K562 (cell line): ENCODE results near the gene C9orf50. TPM values are rescaled to one million over a fixed set of nuclear protein-coding genes. Genes with fewer than 3 reads are reported as not detected.

ENCODE experiments used
- ATAC-seq: fragments of 200-7000 bp; cut with Tn5 transposase; 3 replicates; pipeline ENCODE4 v1.9.1; 2020; ENCODE audit warnings: moderate library complexity
- BruUV-seq: library from RNA; stranded (reverse); fragments of 400-500 nt; replicated peaks from 2 replicates; lab custom pipeline; 2021; lab: Mats Ljungman, UMichigan
- CTCF ChIA-PET: fragments of 300-600 bp; formaldehyde crosslinking; extraction: SDS; loops from one replicate; lab custom pipeline; 2021; ENCODE audit warnings: low intra/inter-chr PET ratio; lab: Yijun Ruan, JAX
- POLR2A ChIA-PET: fragments of 300-600, 350-650 bp; sonication (Branson Sonifier 250); formaldehyde crosslinking; extraction: SDS; loops from one replicate; lab custom pipeline; 2021; ENCODE audit warnings: antibody characterized with exemption, inconsistent platforms; lab: Yijun Ruan, JAX
- DNase-seq, 4 experiments: peaks; one replicate each; pipeline versions ENCODE4 v3.0.0 to v3.0.0-alpha.2; 2011 to 2018; ENCODE audit warnings: low spot score in 3 of 4, mixed read lengths in 3 of 4; ENCODE audit errors: extremely low read depth in 1 of 4
- FAIRE-seq: peaks from 2 replicates; lab custom pipeline; 2011; peaks lifted over from hg19 to GRCh38; lab: Jason Lieb, UNC
- H2AFZ ChIP-seq: 2 replicates; pipeline ENCODE4 v1.6.0; 2011; ENCODE audit warnings: low read depth, low read length, control low read depth, inconsistent platforms
- H3K27ac ChIP-seq: fragments of 200-600 bp; 3 replicates; pipeline ENCODE4 v1.8.0; 2011; ENCODE audit warnings: low read depth, mild to moderate bottlenecking, control low read depth, inconsistent platforms, low read length, moderate library complexity, mixed read lengths; ENCODE audit errors: extremely low read depth
- H3K27me3 ChIP-seq, 2 experiments: fragments of 300-600 bp in 1 of 2; 2 replicates in 1 of 2; 3 replicates in 1 of 2; pipeline versions ENCODE4 v1.6.0 to v1.8.0; 2011; ENCODE audit warnings: inconsistent platforms in 2 of 2, low read length in 2 of 2, mild to moderate bottlenecking in 1 of 2, mixed read lengths in 1 of 2, moderate library complexity in 1 of 2; ENCODE audit not compliant: control insufficient read depth in 2 of 2, insufficient read depth in 2 of 2
- H3K36me3 ChIP-seq: fragments of 300-600 bp; 3 replicates; pipeline ENCODE4 v1.8.0; 2011; ENCODE audit warnings: mild to moderate bottlenecking, low read length, inconsistent platforms; ENCODE audit not compliant: control insufficient read depth, insufficient read depth
- H3K4me1 ChIP-seq, 2 experiments: fragments of 200-600 bp in 1 of 2; replicated peaks in 1 of 2; 2 replicates in 1 of 2; 3 replicates in 1 of 2; pipeline versions ENCODE4 v1.5.1 to v1.8.0; 2011; ENCODE audit warnings: inconsistent platforms in 2 of 2, low read length in 2 of 2, mild to moderate bottlenecking in 1 of 2, mixed read lengths in 1 of 2, moderate library complexity in 1 of 2; ENCODE audit not compliant: control insufficient read depth in 2 of 2, insufficient read depth in 2 of 2
- H3K4me2 ChIP-seq: 2 replicates; pipeline ENCODE4 v1.6.1; 2011; ENCODE audit warnings: low read length, control low read depth, inconsistent platforms, mixed read lengths; ENCODE audit not compliant: insufficient read depth
- H3K4me3 ChIP-seq: fragments of 200-600 bp; sonication (generic), shearing (Covaris generic); 2 replicates; pipeline ENCODE4 v1.5.1; 2016; ENCODE audit warnings: control low read depth, inconsistent platforms
- H3K79me2 ChIP-seq: fragments of 200-600 bp; 3 replicates; pipeline ENCODE4 v1.8.0; 2011; ENCODE audit warnings: low read length, inconsistent platforms; ENCODE audit not compliant: control insufficient read depth, insufficient read depth
- H3K9ac ChIP-seq, 2 experiments: 2 replicates each; pipeline versions ENCODE4 v1.6.0 to v1.6.1; 2011; ENCODE audit warnings: low read depth in 2 of 2, low read length in 2 of 2, control low read depth in 1 of 2, inconsistent platforms in 1 of 2, mild to moderate bottlenecking in 1 of 2, mixed read lengths in 1 of 2; ENCODE audit not compliant: insufficient read depth in 1 of 2
- H3K9me1 ChIP-seq: one replicate; pipeline ENCODE4 v1.6.0; 2011; ENCODE audit warnings: inconsistent platforms, mild to moderate bottlenecking, low read length, moderate library complexity; ENCODE audit not compliant: control insufficient read depth, insufficient read depth
- H3K9me3 ChIP-seq: replicated peaks from 2 replicates; pipeline ENCODE4 v1.5.1; 2011; ENCODE audit warnings: low read depth, low read length, inconsistent platforms; ENCODE audit not compliant: control insufficient read depth, insufficient read depth
- H4K20me1 ChIP-seq: replicated peaks from 2 replicates; pipeline ENCODE4 v1.6.1; 2011; ENCODE audit warnings: low read length, inconsistent platforms, mixed read lengths; ENCODE audit not compliant: control insufficient read depth, insufficient read depth
- ARID2 ChIP-seq: fragments of 450-650 bp; IDR thresholded peaks from 2 replicates; pipeline ENCODE4 v1.6.1; 2017; ENCODE audit warnings: antibody characterized with exemption, mild to moderate bottlenecking
- ATF4 ChIP-seq: fragments of 450-650 bp; formaldehyde crosslinking; IDR thresholded peaks from 2 replicates; pipeline ENCODE4 v1.4.0; 2022; ENCODE audit warnings: mild to moderate bottlenecking, moderate library complexity
- CREB3 ChIP-seq: fragments of 450-650 bp; conservative IDR thresholded peaks from 2 replicates; pipeline ENCODE4 v1.6.1; 2016; ENCODE audit warnings: missing genetic modification characterization, low read depth, mild to moderate bottlenecking, missing compliant biosample characterization, moderate library complexity
- EHMT2 ChIP-seq: fragments of 450-650 bp; IDR thresholded peaks from 2 replicates; pipeline ENCODE4 v1.6.1; 2018; ENCODE audit warnings: antibody characterized with exemption
- ESRRA ChIP-seq: fragments of 450-650 bp; IDR thresholded peaks from 2 replicates; pipeline ENCODE4 v1.6.1; 2014; ENCODE audit warnings: low read depth, mild to moderate bottlenecking, moderate library complexity, borderline replicate concordance
- ETV6 ChIP-seq, 3 experiments: fragments of 150-350 bp in 1 of 3; sonication (generic) in 1 of 3; formaldehyde crosslinking in 1 of 3; IDR thresholded peaks; 2 replicates each; pipeline versions ENCODE4 v1.6.1 to v1.8.0; 2014 to 2022; ENCODE audit warnings: borderline replicate concordance in 2 of 3, low read depth in 2 of 3, antibody characterized with exemption in 1 of 3, low read length in 1 of 3, mild to moderate bottlenecking in 1 of 3, missing genetic modification reagents in 1 of 3
- HDGF ChIP-seq: fragments of 450-650 bp; IDR thresholded peaks from 2 replicates; pipeline ENCODE4 v1.6.1; 2016
- MTA1 ChIP-seq: fragments of 450-650 bp; IDR thresholded peaks from 2 replicates; pipeline ENCODE4 v1.6.1; 2017; ENCODE audit warnings: borderline replicate concordance
- NFXL1 ChIP-seq: fragments of 450-650 bp; formaldehyde crosslinking; IDR thresholded peaks from 2 replicates; pipeline ENCODE4 v1.4.0; 2021; ENCODE audit warnings: mild to moderate bottlenecking
- PCBP1 ChIP-seq: fragments of 200-400 bp; formaldehyde crosslinking; IDR thresholded peaks from 2 replicates; pipeline ENCODE4 v1.6.1; 2018; ENCODE audit warnings: mild to moderate bottlenecking, low read depth, low read length; ENCODE audit not compliant: poor library complexity, severe bottlenecking
- POLR3G ChIP-seq: IDR thresholded peaks from 2 replicates; pipeline ENCODE4 v1.6.1; 2011; ENCODE audit not compliant: insufficient read length, insufficient replicate concordance; ENCODE audit errors: extremely low read depth
- RBM17 ChIP-seq: fragments of 200-400 bp; formaldehyde crosslinking; IDR thresholded peaks from 2 replicates; pipeline ENCODE4 v1.6.1; 2017; ENCODE audit warnings: low read depth, mild to moderate bottlenecking, low read length, borderline replicate concordance
- TFE3 ChIP-seq: fragments of 450-650 bp; formaldehyde crosslinking; IDR thresholded peaks from 2 replicates; pipeline ENCODE4 v1.4.0; 2020; ENCODE audit warnings: mild to moderate bottlenecking, mixed read lengths
- ZBTB2 ChIP-seq: fragments of 450-650 bp; IDR thresholded peaks from 2 replicates; pipeline ENCODE4 v1.6.1; 2016; ENCODE audit warnings: antibody characterized with exemption
- ZFP1 ChIP-seq: fragments of 450-650 bp; formaldehyde crosslinking; IDR thresholded peaks from 2 replicates; pipeline ENCODE4 v1.4.0; 2020; ENCODE audit warnings: mild to moderate bottlenecking, mixed read lengths
- ZNF274 ChIP-seq: IDR thresholded peaks from 2 replicates; pipeline ENCODE4 v1.6.1; 2011; ENCODE audit warnings: low read depth, mild to moderate bottlenecking, low read length, moderate library complexity, borderline replicate concordance
- WGBS: fragments of 100-300 bp; shearing (Covaris generic); methylation state at CpG from one replicate; pipeline ENCODE4 v1.1.6; 2016; ENCODE audit warnings: low coverage, mixed read lengths; ENCODE audit not compliant: insufficient coverage; ENCODE audit errors: missing lambda C conversion rate; 5-methylcytosine and 5-hydroxymethylcytosine counted together
- in situ Hi-C: fragments of 300-500 bp; cut with MboI; formaldehyde crosslinking; loops from 4 replicates; pipeline ENCODE4 v1.15.0; 2018; ENCODE audit warnings: inconsistent platforms, mixed read lengths
- intact Hi-C: fragments of 100-400 bp; cut with micrococcal nuclease; formaldehyde crosslinking; loops from 2 replicates; pipeline ENCODE4 v1.14.2; 2022
- polyA plus RNA-seq, 8 experiments: library from polyadenylated mRNA; depleted of rRNA in 4 of 8; stranded (reverse) in 5 of 8; unstranded in 3 of 8; fragments of >200 nt; fragmentation: Nextera tagmentation in 2 of 8; fragmentation: Illumina TruSeq in 1 of 8; extraction: Ambion mirVana in 2 of 8; extraction: Trizol in 1 of 8; gene quantifications; 2 replicates each; pipeline versions ENCODE4 v1.2.1 to v1.2.3, GENCODE V29; 2011 to 2014; ENCODE audit warnings: inconsistent platforms in 1 of 8, missing spikeins in 1 of 8
- total RNA-seq, 7 experiments: library from RNA; depleted of rRNA in 6 of 7; stranded (reverse); fragments of >200 nt in 6 of 7; fragmentation: Illumina TruSeq in 2 of 7; extraction: Trizol in 2 of 7; gene quantifications; 2 replicates each; pipeline versions ENCODE4 v1.2.1 to v1.2.3, GENCODE V29; 2011 to 2021; ENCODE audit warnings: low replicate concordance in 1 of 7

C9orf50 gene
- total and polyA plus RNA-seq, 9 of the 15 experiments (the other 6 are each of a cell fraction or from before 2014, with no cell fraction given), result not detected

GRCh38 chr9:129631674-129632129 lies 10.8 kb upstream of the C9orf50 start:
- H3K9me3 ChIP-seq, result no peaks in the 10 kb centered on the region
- in situ Hi-C loops, result no loop called here
- BruUV-seq, result no TSS peak
- H4K20me1 ChIP-seq, result peaks cover 61% of the 10 kb centered on the region
- 95% methylated on average over 14 of the region's 19 CpGs for WGBS
- no peak overlapping the region for H3K4me3 ChIP-seq
- intact Hi-C loops, result no loop called here
- FAIRE-seq (no peak), DNase-seq (no peak), ATAC-seq (no peak)
- no peak overlapping the region for H3K4me2 ChIP-seq
- peaks cover 89% of the 10 kb centered on the region for H3K36me3 ChIP-seq
- no peak overlapping the region for H2AFZ ChIP-seq
- ChIA-PET CTCF (no interaction called here), POLR2A (interaction anchor here (2.1 kb wide), 1 partner anchor 8 kb away, joined by 15 read pairs; no protein-coding TSS in a partner anchor)
- peak overlapping the region in 1 of 2 experiments; percentile 68; a peak in 1 of 4 replicates for H3K9ac ChIP-seq
- H3K27ac ChIP-seq, result no peak overlapping the region
- H3K79me2 ChIP-seq, result peaks cover 66% of the 10 kb centered on the region
- H3K9me1 ChIP-seq, result no peaks in the 10 kb centered on the region
- no peaks in the 10 kb centered on the region for H3K27me3 ChIP-seq
- H3K4me1 ChIP-seq, result peaks cover 24 to 42% of the 10 kb centered on the region in 2 experiments; a peak in 4 of 5 replicates
- no peak for TF ChIP-seq ETV6 (IDR thresholded peaks at IDR 0.05; ENCODE audit: borderline replicate concordance in 1 of 2, low read depth in 2 of 2, low read length in 1 of 2)
- TF ChIP-seq ETV6 (CRISPR knock-in tag; IDR thresholded peaks at IDR 0.05; ENCODE audit: borderline replicate concordance), result no peak
- no peak for TF ChIP-seq ZBTB2
- TF ChIP-seq POLR3G, result no peak
- TF ChIP-seq MTA1, result no peak
- TF ChIP-seq ZNF274, result no peak
- TF ChIP-seq PCBP1, result no peak
- no peak for TF ChIP-seq RBM17
- no peak for TF ChIP-seq TFE3
- TF ChIP-seq NFXL1, result no peak
- TF ChIP-seq ZFP1 (CRISPR knock-in tag), result no peak
- no peak for TF ChIP-seq EHMT2
- no peak for TF ChIP-seq ESRRA
- no peak for TF ChIP-seq HDGF
- no peak for TF ChIP-seq ATF4 (CRISPR knock-in tag)
- TF ChIP-seq ARID2, result no peak
- TF ChIP-seq CREB3 (tag), result no peak
